Astrocyte (in vitro differentiated cells and primary cell): ENCODE results near the gene CREB5. TPM values are rescaled to one million over a fixed set of nuclear protein-coding genes. Genes with fewer than 3 reads are reported as not detected.
A peak's percentile ranks its signal among the peaks of the same experiment; 100 is the strongest.

ENCODE experiments used
- DNase-seq: peaks from one replicate; pipeline ENCODE4 v3.0.0-alpha.2; 2010; ENCODE audit warnings: low read depth
- FAIRE-seq: peaks from 2 replicates; lab custom pipeline; 2011; peaks lifted over from hg19 to GRCh38; lab: Jason Lieb, UNC
- H2AFZ ChIP-seq: 2 replicates; pipeline ENCODE4 v1.6.0; 2012; ENCODE audit warnings: low read depth, low read length, inconsistent platforms
- H3K27ac ChIP-seq: 2 replicates; pipeline ENCODE4 v1.5.1; 2011; ENCODE audit warnings: low read depth, low read length, inconsistent platforms
- H3K27me3 ChIP-seq: 2 replicates; pipeline ENCODE4 v1.6.0; 2011; ENCODE audit warnings: low read length, inconsistent platforms; ENCODE audit not compliant: insufficient read depth
- H3K36me3 ChIP-seq: 2 replicates; pipeline ENCODE4 v1.5.1; 2011; ENCODE audit warnings: low read length, inconsistent platforms; ENCODE audit not compliant: insufficient read depth
- H3K4me1 ChIP-seq: 2 replicates; pipeline ENCODE4 v1.5.1; 2011; ENCODE audit warnings: low read length, inconsistent platforms; ENCODE audit not compliant: insufficient read depth
- H3K4me2 ChIP-seq: 2 replicates; pipeline ENCODE4 v1.6.0; 2012; ENCODE audit warnings: low read length, inconsistent platforms
- H3K4me3 ChIP-seq: 2 replicates; pipeline ENCODE4 v1.5.1; 2011; ENCODE audit warnings: low read depth, mild to moderate bottlenecking, low read length, inconsistent platforms; ENCODE audit not compliant: insufficient read depth
- H3K79me2 ChIP-seq: 2 replicates; pipeline ENCODE4 v1.6.0; 2012; ENCODE audit warnings: mild to moderate bottlenecking, low read length, inconsistent platforms; ENCODE audit not compliant: insufficient read depth
- H3K9ac ChIP-seq: 2 replicates; pipeline ENCODE4 v1.6.0; 2012; ENCODE audit warnings: mild to moderate bottlenecking, low read length, inconsistent platforms
- H3K9me3 ChIP-seq: 2 replicates; pipeline ENCODE4 v1.5.1; 2012; ENCODE audit warnings: low read depth, mild to moderate bottlenecking, low read length, inconsistent platforms; ENCODE audit not compliant: insufficient read depth
- H4K20me1 ChIP-seq: 2 replicates; pipeline ENCODE4 v1.6.0; 2012; ENCODE audit warnings: low read length, inconsistent platforms; ENCODE audit not compliant: insufficient read depth
- H3K27ac Mint-ChIP-seq: one replicate; pipeline ENCODE4 v1.8.0; 2021; ENCODE audit warnings: mild to moderate bottlenecking, mixed read lengths; ENCODE audit not compliant: unreplicated experiment
- H3K27me3 Mint-ChIP-seq: one replicate; pipeline ENCODE4 v1.8.0; 2021; ENCODE audit warnings: low read depth, mixed read lengths; ENCODE audit not compliant: unreplicated experiment
- H3K36me3 Mint-ChIP-seq: one replicate; pipeline ENCODE4 v1.8.0; 2021; ENCODE audit warnings: low read depth, mixed read lengths; ENCODE audit not compliant: unreplicated experiment
- H3K4me1 Mint-ChIP-seq: one replicate; pipeline ENCODE4 v1.8.0; 2021; ENCODE audit warnings: low read depth, mixed read lengths; ENCODE audit not compliant: unreplicated experiment
- H3K4me3 Mint-ChIP-seq: one replicate; pipeline ENCODE4 v1.8.0; 2021; ENCODE audit warnings: mild to moderate bottlenecking, moderate library complexity, mixed read lengths; ENCODE audit not compliant: unreplicated experiment
- H3K9me3 Mint-ChIP-seq: one replicate; pipeline ENCODE4 v1.8.0; 2021; ENCODE audit warnings: mild to moderate bottlenecking, mixed read lengths; ENCODE audit not compliant: unreplicated experiment
- CTCF ChIP-seq: IDR thresholded peaks from 2 replicates; pipeline ENCODE4 v1.5.1; 2011; ENCODE audit warnings: low read depth, mild to moderate bottlenecking, inconsistent platforms, low read length, moderate library complexity; ENCODE audit not compliant: insufficient read depth
- EZH2 ChIP-seq: IDR thresholded peaks from 2 replicates; pipeline ENCODE4 v1.6.1; 2012; ENCODE audit warnings: mild to moderate bottlenecking, low read length, inconsistent platforms; ENCODE audit not compliant: insufficient read depth
- total RNA-seq: library from RNA; stranded (reverse); gene quantifications from 2 replicates; pipeline ENCODE4 v1.2.1, GENCODE V29; 2021

The CREB5 gene
- total RNA-seq, 1 donor from 2014 or later = 25.4 TPM

GRCh38 chr7:28800150-28800549 is 387.8 kb downstream of the CREB5 start:
- TF ChIP-seq EZH2 (no peak), CTCF (no peak)
- no peaks in the 10 kb centered on the region for H3K36me3 ChIP-seq
- peaks cover 4% of the 10 kb centered on the region for H3K4me1 Mint-ChIP-seq
- no peaks in the 10 kb centered on the region for H4K20me1 ChIP-seq
- H3K27ac Mint-ChIP-seq = no peak overlapping the region
- H3K27me3 Mint-ChIP-seq = no peaks in the 10 kb centered on the region
- DNase-seq (no peak), FAIRE-seq (no peak)
- H3K4me3 Mint-ChIP-seq = no peak overlapping the region
- H3K9ac ChIP-seq = no peak overlapping the region
- H3K27me3 ChIP-seq = no peaks in the 10 kb centered on the region
- no peak overlapping the region for H3K4me2 ChIP-seq
- H3K9me3 ChIP-seq = no peaks in the 10 kb centered on the region
- peaks cover 10% of the 10 kb centered on the region for H3K36me3 Mint-ChIP-seq
- H3K79me2 ChIP-seq = no peaks in the 10 kb centered on the region
- H3K9me3 Mint-ChIP-seq = no peaks in the 10 kb centered on the region
- H3K4me1 ChIP-seq = peaks cover 1% of the 10 kb centered on the region
- no peak overlapping the region for H2AFZ ChIP-seq
- H3K27ac ChIP-seq = no peak overlapping the region
- no peak overlapping the region for H3K4me3 ChIP-seq

- no peak overlapping the region for H3K4me3 Mint-ChIP-seq
- no peaks in the 10 kb centered on the region for H4K20me1 ChIP-seq
- H2AFZ ChIP-seq = no peak overlapping the region
- peaks cover 15% of the 10 kb centered on the region for H3K4me1 ChIP-seq
- no peaks in the 10 kb centered on the region for H3K9me3 ChIP-seq
- no peaks in the 10 kb centered on the region for H3K27me3 Mint-ChIP-seq
- TF ChIP-seq CTCF (no peak), EZH2 (no peak)
- no peaks in the 10 kb centered on the region for H3K9me3 Mint-ChIP-seq
- H3K27ac ChIP-seq = no peak overlapping the region
- H3K27me3 ChIP-seq = no peaks in the 10 kb centered on the region
- peaks cover 6% of the 10 kb centered on the region for H3K4me1 Mint-ChIP-seq
- DNase-seq (peak; percentile 77), FAIRE-seq (no peak)
- H3K4me2 ChIP-seq = no peak overlapping the region
- H3K36me3 ChIP-seq = no peaks in the 10 kb centered on the region
- no peaks in the 10 kb centered on the region for H3K79me2 ChIP-seq
- H3K4me3 ChIP-seq = no peak overlapping the region
- no peak overlapping the region for H3K9ac ChIP-seq
- H3K27ac Mint-ChIP-seq = no peak overlapping the region
- peaks cover 17% of the 10 kb centered on the region for H3K36me3 Mint-ChIP-seq
Measured at GRCh38 chr7:28802450-28802849, 390.1 kb downstream of the CREB5 start.

- Histone ChIP-seq H3K27ac (peak overlapping the region; percentile 53), H3K9ac (no peak overlapping the region), H3K79me2 (no peaks in the 10 kb centered on the region), H3K4me3 (no peak overlapping the region), H2AFZ (no peak overlapping the region), H3K36me3 (no peaks in the 10 kb centered on the region), H3K4me1 (peaks cover 17% of the 10 kb centered on the region), H3K9me3 (no peaks in the 10 kb centered on the region), H3K27me3 (no peaks in the 10 kb centered on the region), H4K20me1 (no peaks in the 10 kb centered on the region), H3K4me2 (no peak overlapping the region)
- Mint-ChIP-seq H3K4me3 (no peak overlapping the region), H3K27ac (no peak overlapping the region), H3K36me3 (peaks cover 20% of the 10 kb centered on the region), H3K27me3 (no peaks in the 10 kb centered on the region), H3K4me1 (peaks cover 18% of the 10 kb centered on the region), H3K9me3 (no peaks in the 10 kb centered on the region)
- TF ChIP-seq EZH2 (no peak), CTCF (no peak)
- DNase-seq (no peak), FAIRE-seq (no peak)
Measured at GRCh38 chr7:28804157-28804556, 391.8 kb downstream of the CREB5 start.
